ENCODE results near the gene DUS3L.

DUS3L gene

GRCh38 chr19:5799247-5800241 is 8.6 kb upstream of the DUS3L start:
- peaks cover 26% of the 10 kb centered on the region for H3K27me3 Mint-ChIP-seq
- no peak overlapping the region for H3K27ac Mint-ChIP-seq
- peaks cover 21% of the 10 kb centered on the region for H3K4me1 Mint-ChIP-seq
- H3K4me3 Mint-ChIP-seq, result no peak overlapping the region
- no peak for ATAC-seq (ENCODE audit: low read depth)
- DNase-seq (ENCODE audit: low spot score in 2 of 2), result no peak
- no peaks in the 10 kb centered on the region for H3K36me3 Mint-ChIP-seq
- H3K9me3 Mint-ChIP-seq, result peaks cover 2% of the 10 kb centered on the region

- H3K4me1 Mint-ChIP-seq, result peaks cover 11% of the 10 kb centered on the region
- no peaks in the 10 kb centered on the region for H3K36me3 Mint-ChIP-seq
- ATAC-seq (ENCODE audit: low read depth), result no peak
- no peak for DNase-seq (ENCODE audit: low spot score in 2 of 2)
- no peak overlapping the region for H3K27ac Mint-ChIP-seq
- peaks cover 2% of the 10 kb centered on the region for H3K9me3 Mint-ChIP-seq
- H3K4me3 Mint-ChIP-seq, result no peak overlapping the region
- H3K27me3 Mint-ChIP-seq, result peaks cover 22% of the 10 kb centered on the region
Observed at GRCh38 chr19:5798244-5798643, 7.3 kb upstream of the DUS3L start.

GRCh38 chr19:5795382-5795919 is 4.5 kb upstream of the DUS3L start:
- no peak for ATAC-seq (ENCODE audit: low read depth)
- H3K4me1 Mint-ChIP-seq, result peaks cover 8% of the 10 kb centered on the region
- H3K9me3 Mint-ChIP-seq, result peaks cover 3% of the 10 kb centered on the region
- no peak for DNase-seq (ENCODE audit: low spot score in 2 of 2)
- H3K36me3 Mint-ChIP-seq, result peaks cover 1% of the 10 kb centered on the region
- H3K4me3 Mint-ChIP-seq, result no peak overlapping the region
- H3K27ac Mint-ChIP-seq, result no peak overlapping the region
- peaks cover 12% of the 10 kb centered on the region for H3K27me3 Mint-ChIP-seq

- DNase-seq (ENCODE audit: low spot score in 2 of 2) (no peak), ATAC-seq (ENCODE audit: low read depth) (no peak)
- Mint-ChIP-seq H3K4me3 (no peak overlapping the region), H3K36me3 (peaks cover 12% of the 10 kb centered on the region), H3K27ac (no peak overlapping the region), H3K4me1 (peaks cover 13% of the 10 kb centered on the region), H3K27me3 (peaks cover 4% of the 10 kb centered on the region), H3K9me3 (peaks cover 3% of the 10 kb centered on the region)
Observed at GRCh38 chr19:5793188-5793587, 2.2 kb upstream of the DUS3L start.

GRCh38 chr19:5792224-5792623 is 1.3 kb upstream of the DUS3L start:
- no peak overlapping the region for H3K4me3 Mint-ChIP-seq

GRCh38 chr19:5789886-5790558 is 941 bp downstream of the DUS3L start:
- DNase-seq (ENCODE audit: low spot score in 2 of 2) (no peak), ATAC-seq (ENCODE audit: low read depth) (no peak)
- peak overlapping the region; percentile 92 for H3K4me3 Mint-ChIP-seq
- H3K27ac Mint-ChIP-seq, result peak overlapping the region; percentile 98
- H3K36me3 Mint-ChIP-seq, result peaks cover 27% of the 10 kb centered on the region
- peaks cover 10% of the 10 kb centered on the region for H3K4me1 Mint-ChIP-seq
- peaks cover 2% of the 10 kb centered on the region for H3K27me3 Mint-ChIP-seq
- peaks cover 1% of the 10 kb centered on the region for H3K9me3 Mint-ChIP-seq

More at GRCh38 chr19:5792224-5792623, 1.3 kb upstream of the DUS3L start:
- peaks cover 2% of the 10 kb centered on the region for H3K27me3 Mint-ChIP-seq
- H3K9me3 Mint-ChIP-seq, result peaks cover 3% of the 10 kb centered on the region
- ATAC-seq (ENCODE audit: low read depth), result no peak
- no peak overlapping the region for H3K27ac Mint-ChIP-seq
- no peak for DNase-seq (ENCODE audit: low spot score in 2 of 2)
- H3K36me3 Mint-ChIP-seq, result peaks cover 12% of the 10 kb centered on the region
- H3K4me1 Mint-ChIP-seq, result peaks cover 13% of the 10 kb centered on the region

- Mint-ChIP-seq H3K36me3 (peaks cover 27% of the 10 kb centered on the region), H3K4me3 (peak overlapping the region; percentile 46), H3K27ac (no peak overlapping the region), H3K9me3 (peaks cover 1% of the 10 kb centered on the region), H3K27me3 (peaks cover 2% of the 10 kb centered on the region), H3K4me1 (peaks cover 10% of the 10 kb centered on the region)
- ATAC-seq (ENCODE audit: low read depth) (no peak), DNase-seq (ENCODE audit: low spot score in 2 of 2) (no peak)
Observed at GRCh38 chr19:5789351-5789761, 1.6 kb downstream of the DUS3L start.

GRCh38 chr19:5788422-5788821 is 2.5 kb downstream of the DUS3L start:
- Mint-ChIP-seq H3K9me3 (peaks cover 1% of the 10 kb centered on the region), H3K36me3 (peaks cover 31% of the 10 kb centered on the region), H3K4me1 (peaks cover 10% of the 10 kb centered on the region), H3K27me3 (peaks cover 2% of the 10 kb centered on the region), H3K4me3 (no peak overlapping the region), H3K27ac (peak overlapping the region; percentile 38)
- DNase-seq (ENCODE audit: low spot score in 2 of 2), result no peak
- no peak for ATAC-seq (ENCODE audit: low read depth)

GRCh38 chr19:5787409-5788182 is 3.4 kb downstream of the DUS3L start:
- no peak for ATAC-seq (ENCODE audit: low read depth)
- H3K27me3 Mint-ChIP-seq, result no peaks in the 10 kb centered on the region
- peak overlapping the region; percentile 31 for H3K27ac Mint-ChIP-seq
- peaks cover 8% of the 10 kb centered on the region for H3K4me1 Mint-ChIP-seq
- no peak overlapping the region for H3K4me3 Mint-ChIP-seq
- DNase-seq (ENCODE audit: low spot score in 2 of 2), result no peak
- H3K9me3 Mint-ChIP-seq, result peaks cover 1% of the 10 kb centered on the region
- H3K36me3 Mint-ChIP-seq, result peaks cover 31% of the 10 kb centered on the region

- DNase-seq (ENCODE audit: low spot score in 2 of 2) (no peak), ATAC-seq (ENCODE audit: low read depth) (no peak)
- peaks cover 31% of the 10 kb centered on the region for H3K36me3 Mint-ChIP-seq
- peaks cover 1% of the 10 kb centered on the region for H3K9me3 Mint-ChIP-seq
- peaks cover 8% of the 10 kb centered on the region for H3K4me1 Mint-ChIP-seq
- H3K4me3 Mint-ChIP-seq, result no peak overlapping the region
- no peaks in the 10 kb centered on the region for H3K27me3 Mint-ChIP-seq
- no peak overlapping the region for H3K27ac Mint-ChIP-seq
Observed at GRCh38 chr19:5786593-5787408, 4.2 kb downstream of the DUS3L start.

- H3K27ac Mint-ChIP-seq, result no peak overlapping the region
- H3K9me3 Mint-ChIP-seq, result no peaks in the 10 kb centered on the region
- H3K27me3 Mint-ChIP-seq, result no peaks in the 10 kb centered on the region
- ATAC-seq (ENCODE audit: low read depth) (no peak), DNase-seq (ENCODE audit: low spot score in 2 of 2) (no peak)
- H3K36me3 Mint-ChIP-seq, result peaks cover 30% of the 10 kb centered on the region
- H3K4me3 Mint-ChIP-seq, result no peak overlapping the region
- H3K4me1 Mint-ChIP-seq, result peaks cover 4% of the 10 kb centered on the region
Observed at GRCh38 chr19:5785423-5785822, 5.5 kb downstream of the DUS3L start.

GRCh38 chr19:5784581-5785147 is 6.3 kb downstream of the DUS3L start, which contains the start of gene PRR22:
Gene PRR22 (minus strand): TSS chr19:5784746. CDS start chr19:5784660, 86 bp downstream.
- Mint-ChIP-seq H3K9me3 (no peaks in the 10 kb centered on the region), H3K4me1 (no peaks in the 10 kb centered on the region), H3K36me3 (peaks cover 26% of the 10 kb centered on the region), H3K27me3 (no peaks in the 10 kb centered on the region), H3K27ac (no peak within 1 kb of the TSS), H3K4me3 (no peak within 1 kb of the TSS)
- no peak for ATAC-seq (ENCODE audit: low read depth)
- DNase-seq (ENCODE audit: low spot score in 2 of 2), result no peak

All from memory B cell (primary cell).